ENCODE results near the gene MIX23. TPM values are rescaled to one million over a fixed set of nuclear protein-coding genes. Genes with fewer than 3 reads are reported as not detected.

Gene MIX23
- total RNA-seq, 1 donor: 16.1 TPM

GRCh38 chr3:122405015-122405414 lies 22.0 kb upstream of the MIX23 start:
- H3K4me3 ChIP-seq (ENCODE audit: low read length): no peak overlapping the region
- no peaks in the 10 kb centered on the region for H3K9me3 ChIP-seq (ENCODE audit: low read depth, low read length)
- peaks cover 15% of the 10 kb centered on the region for H3K4me1 ChIP-seq (ENCODE audit: insufficient read depth, low read length)
- H3K27me3 ChIP-seq (ENCODE audit: insufficient read depth, low read length): no peaks in the 10 kb centered on the region

GRCh38 chr3:122403489-122403888 lies 20.5 kb upstream of the MIX23 start:
- H3K9me3 ChIP-seq (ENCODE audit: low read depth, low read length): no peaks in the 10 kb centered on the region
- no peaks in the 10 kb centered on the region for H3K27me3 ChIP-seq (ENCODE audit: insufficient read depth, low read length)
- no peaks in the 10 kb centered on the region for H3K4me1 ChIP-seq (ENCODE audit: insufficient read depth, low read length)
- no peak overlapping the region for H3K4me3 ChIP-seq (ENCODE audit: low read length)

DNA sequence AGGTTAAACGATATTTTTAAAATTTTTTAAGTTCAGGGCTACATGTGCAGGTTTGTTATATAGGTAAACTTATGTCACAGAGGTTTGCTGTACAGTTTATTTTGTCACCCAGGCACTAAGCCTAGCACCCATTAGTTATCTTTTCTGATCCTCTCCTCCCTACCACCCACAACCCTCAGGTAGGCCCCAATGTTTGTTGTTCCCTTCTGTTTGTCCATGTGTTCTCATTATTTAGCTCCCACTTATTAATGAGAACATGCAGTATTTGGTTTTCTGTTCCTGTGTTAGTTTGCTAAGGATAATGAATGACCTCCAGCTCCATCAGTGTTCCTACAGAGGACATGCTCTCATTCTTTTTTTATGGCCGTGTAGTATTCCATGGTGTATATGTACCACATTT lies 15.9 kb upstream of the MIX23 start:
- H3K9me3 ChIP-seq (ENCODE audit: low read depth, low read length): no peaks in the 10 kb centered on the region
- H3K4me1 ChIP-seq (ENCODE audit: insufficient read depth, low read length): no peaks in the 10 kb centered on the region
- no peaks in the 10 kb centered on the region for H3K27me3 ChIP-seq (ENCODE audit: insufficient read depth, low read length)
- H3K4me3 ChIP-seq (ENCODE audit: low read length): no peak overlapping the region

DNA sequence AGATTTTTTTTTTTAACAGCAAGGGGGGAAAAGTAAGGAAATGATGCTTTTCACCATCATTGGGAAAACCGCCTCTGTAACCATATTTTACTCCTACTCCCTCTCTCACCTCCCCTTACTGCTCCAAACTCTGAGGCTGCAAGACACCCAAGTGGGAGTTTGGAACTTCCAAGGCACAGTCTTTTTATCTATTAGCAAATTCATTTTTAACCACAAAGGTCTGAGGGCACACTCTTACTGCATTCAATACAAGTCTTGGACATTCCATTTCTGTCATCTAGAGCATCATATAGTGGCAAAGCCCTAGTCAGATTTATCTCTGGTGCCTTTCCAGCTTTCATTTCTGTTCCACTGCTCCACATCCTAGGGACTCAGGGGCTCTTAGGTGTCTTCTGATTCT lies 14.2 kb upstream of the MIX23 start:
- Histone ChIP-seq H3K4me3 (ENCODE audit: low read length) (no peak overlapping the region), H3K9me3 (ENCODE audit: low read depth, low read length) (no peaks in the 10 kb centered on the region), H3K4me1 (ENCODE audit: insufficient read depth, low read length) (no peaks in the 10 kb centered on the region), H3K27me3 (ENCODE audit: insufficient read depth, low read length) (no peaks in the 10 kb centered on the region)

- Histone ChIP-seq H3K4me3 (ENCODE audit: low read length) (no peak overlapping the region), H3K9me3 (ENCODE audit: low read depth, low read length) (no peaks in the 10 kb centered on the region), H3K4me1 (ENCODE audit: insufficient read depth, low read length) (no peaks in the 10 kb centered on the region), H3K27me3 (ENCODE audit: insufficient read depth, low read length) (no peaks in the 10 kb centered on the region)
Observed at GRCh38 chr3:122396511-122396910, 13.5 kb upstream of the MIX23 start.

DNA sequence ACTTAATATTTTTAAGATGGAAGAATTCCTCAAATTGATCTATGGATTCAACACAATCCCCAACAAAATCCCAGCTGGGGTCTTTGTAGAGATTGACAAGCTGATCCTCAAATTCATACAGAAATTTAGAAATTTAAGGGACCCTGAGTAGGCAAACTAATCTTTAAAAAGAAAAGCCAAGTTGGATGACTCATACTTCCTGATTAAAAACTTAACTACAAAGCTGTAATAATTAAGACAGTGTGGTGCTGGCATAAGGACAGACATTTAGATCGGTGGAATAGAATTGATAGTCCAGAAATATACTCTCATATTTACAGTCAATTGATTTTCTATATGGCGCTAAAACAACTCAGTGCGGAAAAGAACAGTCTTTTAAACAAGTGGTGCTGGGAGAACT lies 12.6 kb upstream of the MIX23 start:
- H3K9me3 ChIP-seq (ENCODE audit: low read depth, low read length): no peaks in the 10 kb centered on the region
- no peak overlapping the region for H3K4me3 ChIP-seq (ENCODE audit: low read length)
- H3K27me3 ChIP-seq (ENCODE audit: insufficient read depth, low read length): no peaks in the 10 kb centered on the region
- H3K4me1 ChIP-seq (ENCODE audit: insufficient read depth, low read length): no peaks in the 10 kb centered on the region

- Histone ChIP-seq H3K4me3 (ENCODE audit: low read length) (no peak overlapping the region), H3K4me1 (ENCODE audit: insufficient read depth, low read length) (no peaks in the 10 kb centered on the region), H3K27me3 (ENCODE audit: insufficient read depth, low read length) (no peaks in the 10 kb centered on the region), H3K9me3 (ENCODE audit: low read depth, low read length) (no peaks in the 10 kb centered on the region)
Observed at GRCh38 chr3:122394173-122394572, 11.1 kb upstream of the MIX23 start.

DNA sequence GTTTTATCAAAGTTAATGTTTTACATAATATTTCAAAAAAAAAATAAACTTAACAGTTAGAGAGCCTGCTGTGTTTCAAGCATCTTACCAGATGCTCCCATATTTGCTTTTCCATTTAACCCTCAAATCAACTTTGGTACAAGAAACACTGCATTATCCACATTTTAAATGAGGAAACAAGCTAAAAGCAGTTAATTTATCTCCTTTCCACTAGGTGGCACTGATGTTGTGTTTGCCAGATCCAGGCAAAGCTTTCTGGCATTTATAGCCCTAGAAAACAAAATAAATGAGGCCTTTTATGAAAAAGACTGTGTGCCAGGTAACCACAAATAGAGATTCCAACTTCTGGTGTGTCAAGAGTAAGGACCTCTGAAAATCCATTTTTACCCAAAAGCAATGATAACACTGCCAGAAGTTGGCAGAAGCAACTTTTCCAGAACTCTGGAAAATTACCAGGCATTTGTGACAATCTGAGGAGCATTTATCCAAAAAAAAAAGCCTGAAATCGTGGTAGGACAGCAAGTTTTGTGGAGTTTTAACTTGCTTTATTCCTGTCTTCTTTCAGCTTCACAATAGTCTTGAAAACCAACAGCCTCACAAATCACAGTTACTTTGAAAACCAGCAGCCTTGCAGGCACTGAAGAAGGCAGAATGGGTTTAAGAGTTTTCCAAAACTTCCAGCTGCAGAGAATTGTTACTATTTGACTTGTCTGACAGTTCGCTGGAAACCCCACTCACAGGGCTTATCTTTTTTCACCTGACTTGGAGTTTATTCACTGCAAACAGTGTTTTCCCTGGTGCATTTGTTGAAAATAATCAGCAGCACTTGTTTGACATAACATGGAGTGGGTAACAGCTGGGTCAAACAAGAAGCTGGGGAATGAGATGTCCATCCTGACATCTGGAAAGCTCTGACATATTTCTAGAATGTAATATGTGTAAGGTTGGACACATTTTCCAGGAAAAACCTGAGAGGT lies 10.1 kb upstream of the MIX23 start:
- H3K9me3 ChIP-seq (ENCODE audit: low read depth, low read length): no peaks in the 10 kb centered on the region
- no peak overlapping the region for H3K4me3 ChIP-seq (ENCODE audit: low read length)
- no peaks in the 10 kb centered on the region for H3K4me1 ChIP-seq (ENCODE audit: insufficient read depth, low read length)
- no peaks in the 10 kb centered on the region for H3K27me3 ChIP-seq (ENCODE audit: insufficient read depth, low read length)

DNA sequence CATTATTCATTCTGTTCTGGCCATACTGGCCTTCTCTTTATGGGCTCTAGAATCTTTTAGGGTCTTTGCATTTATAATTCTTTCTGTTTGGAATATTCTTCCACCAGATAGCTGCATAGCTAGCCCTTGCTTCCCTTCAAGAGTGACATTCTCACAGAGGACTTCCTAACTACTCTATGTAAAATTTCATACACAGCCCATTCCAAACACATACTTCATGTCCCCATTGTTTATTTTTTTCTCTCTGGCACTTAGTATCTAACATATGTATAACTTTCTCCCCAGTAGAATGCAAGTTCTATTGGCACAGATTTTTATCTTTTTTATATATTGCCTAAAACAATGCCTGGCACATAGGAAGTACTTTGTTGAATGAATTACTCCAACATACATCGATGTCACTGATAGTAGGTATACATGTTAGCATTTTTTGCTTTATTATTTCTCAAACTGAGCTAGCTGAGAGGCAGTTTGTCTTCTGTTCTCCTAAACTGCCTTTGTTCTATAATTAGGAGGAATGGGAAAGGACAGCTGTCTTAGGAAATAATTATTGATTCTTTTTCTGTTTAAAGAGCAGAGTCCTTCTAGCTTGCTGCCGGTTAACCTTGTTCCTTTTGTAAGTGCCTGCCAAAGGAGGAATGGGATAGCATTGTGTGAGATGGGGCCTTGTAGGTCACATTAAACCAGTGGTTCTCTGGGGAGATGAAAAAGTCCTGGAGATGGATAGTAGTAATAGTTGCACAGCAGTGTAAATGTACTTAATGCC lies 8.8 kb upstream of the MIX23 start:
- H3K4me3 ChIP-seq (ENCODE audit: low read length): no peak overlapping the region
- no peaks in the 10 kb centered on the region for H3K4me1 ChIP-seq (ENCODE audit: insufficient read depth, low read length)
- no peaks in the 10 kb centered on the region for H3K9me3 ChIP-seq (ENCODE audit: low read depth, low read length)
- H3K27me3 ChIP-seq (ENCODE audit: insufficient read depth, low read length): no peaks in the 10 kb centered on the region

DNA sequence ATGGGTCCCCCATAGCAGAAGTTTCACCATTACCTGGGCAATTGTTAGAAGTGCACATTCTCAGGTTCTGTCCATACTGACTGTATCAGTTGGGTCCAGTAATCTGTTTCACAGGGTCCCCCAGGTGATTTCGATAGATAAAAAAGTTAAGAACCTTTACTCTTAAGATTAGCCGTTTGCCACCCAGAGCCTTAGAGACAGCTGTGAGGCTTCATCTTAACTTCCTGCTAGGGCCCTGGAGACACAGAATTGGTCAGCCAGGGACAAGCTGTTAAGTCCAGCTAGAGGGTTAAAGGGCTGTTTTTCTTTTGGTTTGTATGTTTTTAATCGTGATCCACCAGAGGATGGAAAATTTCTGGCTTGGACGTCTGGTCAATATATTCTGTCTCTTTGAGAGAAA lies 7.6 kb upstream of the MIX23 start:
- Histone ChIP-seq H3K4me1 (ENCODE audit: insufficient read depth, low read length) (no peaks in the 10 kb centered on the region), H3K27me3 (ENCODE audit: insufficient read depth, low read length) (no peaks in the 10 kb centered on the region), H3K4me3 (ENCODE audit: low read length) (no peak overlapping the region), H3K9me3 (ENCODE audit: low read depth, low read length) (no peaks in the 10 kb centered on the region)

GRCh38 chr3:122389892-122390291 lies 6.9 kb upstream of the MIX23 start:
- Histone ChIP-seq H3K9me3 (ENCODE audit: low read depth, low read length) (no peaks in the 10 kb centered on the region), H3K4me3 (ENCODE audit: low read length) (no peak overlapping the region), H3K4me1 (ENCODE audit: insufficient read depth, low read length) (peaks cover under 1% of the 10 kb centered on the region), H3K27me3 (ENCODE audit: insufficient read depth, low read length) (no peaks in the 10 kb centered on the region)

GRCh38 chr3:122389197-122389596 lies 6.2 kb upstream of the MIX23 start:
- Histone ChIP-seq H3K27me3 (ENCODE audit: insufficient read depth, low read length) (no peaks in the 10 kb centered on the region), H3K4me1 (ENCODE audit: insufficient read depth, low read length) (peaks cover 7% of the 10 kb centered on the region), H3K4me3 (ENCODE audit: low read length) (no peak overlapping the region)

DNA sequence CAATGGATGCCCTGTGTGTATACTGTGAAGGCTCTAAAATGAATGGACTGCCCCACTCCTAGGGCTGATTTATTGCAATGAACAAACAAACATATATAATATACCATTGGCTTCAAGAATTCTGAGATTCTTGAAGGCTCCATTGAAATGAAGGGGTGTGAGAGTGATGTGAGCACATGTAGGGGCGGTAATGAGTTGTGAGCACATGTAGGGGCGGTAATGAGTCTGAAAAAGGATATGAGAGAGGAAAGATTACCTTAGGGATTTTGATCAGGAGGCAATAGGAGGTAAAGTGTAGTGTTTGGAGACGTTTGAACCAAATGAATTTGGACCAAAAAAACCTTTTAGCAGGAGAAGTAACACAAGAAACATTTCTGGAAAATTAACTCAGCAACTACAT lies 4.7 kb upstream of the MIX23 start:
- Histone ChIP-seq H3K27me3 (ENCODE audit: insufficient read depth, low read length) (no peaks in the 10 kb centered on the region), H3K9me3 (ENCODE audit: low read depth, low read length) (no peaks in the 10 kb centered on the region), H3K4me1 (ENCODE audit: insufficient read depth, low read length) (peaks cover 15% of the 10 kb centered on the region), H3K4me3 (ENCODE audit: low read length) (no peak overlapping the region)

More at GRCh38 chr3:122389197-122389596, 6.2 kb upstream of the MIX23 start:
- H3K9me3 ChIP-seq (ENCODE audit: low read depth, low read length): no peaks in the 10 kb centered on the region

- Histone ChIP-seq H3K27me3 (ENCODE audit: insufficient read depth, low read length) (no peaks in the 10 kb centered on the region), H3K4me1 (ENCODE audit: insufficient read depth, low read length) (peaks cover 22% of the 10 kb centered on the region), H3K4me3 (ENCODE audit: low read length) (peak within 1 kb of the TSS; percentile 80), H3K9me3 (ENCODE audit: low read depth, low read length) (no peaks in the 10 kb centered on the region)
Observed at GRCh38 chr3:122383771-122384697, 1.0 kb upstream of the MIX23 start, which contains the start of gene FAM162A. FAM162A (plus strand) TSS chr3:122384182; CDS start chr3:122384266, 84 bp downstream.

All from mononuclear cell (primary cell).